ENCODE data around the gene PLCH2. TPM values are rescaled to one million over a fixed set of nuclear protein-coding genes. Genes with fewer than 3 reads are reported as not detected.

Gene PLCH2
- total and polyA plus RNA-seq, 4 donors: 2.1 to 7.9 (median 3.4) TPM

DNA sequence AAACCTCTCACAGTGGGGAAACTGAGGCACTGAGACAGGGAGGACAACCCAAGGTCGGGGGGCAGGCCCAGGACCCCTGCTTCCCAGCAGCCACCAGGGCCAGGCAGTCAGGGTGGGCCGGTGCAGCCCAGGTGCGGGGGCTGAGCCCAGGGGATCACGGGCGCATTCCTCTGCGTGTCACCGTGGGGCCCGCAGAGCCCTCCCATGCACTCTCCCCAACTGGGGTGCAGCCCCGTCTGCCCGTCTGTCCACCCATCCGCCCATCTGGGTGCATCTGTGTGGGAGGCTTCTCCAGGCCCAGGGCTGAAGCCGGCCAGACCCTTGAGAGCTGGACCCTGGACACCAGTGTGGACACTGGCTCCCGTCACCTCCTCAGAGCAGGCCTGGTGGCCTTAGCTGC lies 2.9 kb upstream of the PLCH2 start:
- H3K27me3 ChIP-seq (ENCODE audit: control insufficient read depth in 3 of 3, insufficient read depth in 3 of 3, low read length in 2 of 3): peaks cover 0 to 9% (median 0%) of the 10 kb centered on the region in 3 donors

DNA sequence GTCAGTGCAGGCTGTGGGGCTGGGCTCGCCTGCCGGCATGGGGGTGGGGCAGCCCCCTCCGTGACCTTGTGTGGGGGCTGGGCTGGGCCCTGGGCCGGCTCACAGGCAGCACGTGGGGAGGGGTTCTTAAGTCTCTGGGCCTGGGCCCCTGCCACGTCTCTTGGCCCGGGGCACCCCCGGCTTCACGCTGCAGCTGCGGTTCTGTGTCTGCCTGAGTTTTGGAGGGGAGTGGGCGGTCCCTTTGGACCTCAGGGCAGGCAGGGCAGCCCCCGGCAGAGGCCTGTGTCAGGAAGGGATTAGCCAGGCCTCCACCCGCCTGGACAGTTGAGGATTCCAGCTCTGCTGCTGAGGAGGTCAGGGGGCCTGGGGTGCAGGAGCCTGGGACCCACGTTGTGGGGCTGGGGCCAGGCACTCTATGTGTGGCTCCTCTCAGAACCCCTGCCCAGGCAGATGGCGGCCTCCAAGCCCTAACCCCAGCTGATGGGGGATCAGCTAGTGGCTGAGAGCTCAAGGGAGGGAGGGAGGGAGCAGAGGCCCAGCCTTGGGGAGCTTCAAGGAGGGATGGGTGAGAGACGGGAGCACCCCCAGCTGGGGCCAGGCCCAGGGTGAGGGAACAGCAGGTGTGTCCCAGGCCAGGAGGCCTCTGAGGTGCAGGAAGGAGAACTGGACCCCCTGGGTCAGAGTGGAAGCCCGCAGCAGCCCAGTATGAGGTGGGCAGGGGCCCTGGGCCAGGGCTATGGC lies 1.8 kb upstream of the PLCH2 start:
- WGBS, 2 donors: 54 to 64% methylated on average over 17 of the region's 17 CpGs

More for the DNA sequence above, 2.9 kb upstream of the PLCH2 start:
- 78 to 88% methylated on average over 7 to 13 of the region's 13 CpGs for WGBS, 2 donors
- Histone ChIP-seq H3K9ac (ENCODE audit: insufficient read depth in 1 of 2, low read length in 2 of 2) (no peak overlapping the region), H3K4me1 (ENCODE audit: control insufficient read depth in 5 of 5, insufficient read depth in 5 of 5, low read length in 5 of 5) (peaks cover 0 to 18% (median 0%) of the 10 kb centered on the region in 5 donors), H3K27ac (ENCODE audit: low read depth in 1 of 2, low read length in 1 of 2) (no peak overlapping the region), H3K36me3 (ENCODE audit: control insufficient read depth in 4 of 4, insufficient read depth in 4 of 4, low read length in 4 of 4) (no peaks in the 10 kb centered on the region), H3K9me3 (ENCODE audit: control insufficient read depth in 4 of 4, insufficient read depth in 3 of 4, low read length in 3 of 4) (no peaks in the 10 kb centered on the region), H3K4me3 (no peak overlapping the region)
- no peak for DNase-seq
- no peak for ATAC-seq (ENCODE audit: insufficient read depth, low FRiP score)
- TF ChIP-seq CTCF (IDR thresholded peaks at IDR 0.05; ENCODE audit: control extremely low read depth, extremely low read depth): no peak

GRCh38 chr1:2474933-2475371 lies 1.1 kb upstream of the PLCH2 start:
- DNase-seq: no peak
- peaks cover 0 to 5% (median 0%) of the 10 kb centered on the region in 3 donors for H3K27me3 ChIP-seq (ENCODE audit: control insufficient read depth in 3 of 3, insufficient read depth in 3 of 3, low read length in 2 of 3)

More for the DNA sequence above, 1.8 kb upstream of the PLCH2 start:
- no peaks in the 10 kb centered on the region for H3K9me3 ChIP-seq (ENCODE audit: control insufficient read depth in 4 of 4, insufficient read depth in 3 of 4, low read length in 3 of 4)
- peaks cover 0 to 9% (median 0%) of the 10 kb centered on the region in 3 donors for H3K27me3 ChIP-seq (ENCODE audit: control insufficient read depth in 3 of 3, insufficient read depth in 3 of 3, low read length in 2 of 3)
- H3K4me3 ChIP-seq: no peak overlapping the region
- H3K4me1 ChIP-seq (ENCODE audit: control insufficient read depth in 5 of 5, insufficient read depth in 5 of 5, low read length in 5 of 5): peaks cover 0 to 18% (median 0%) of the 10 kb centered on the region in 5 donors
- no peak for TF ChIP-seq CTCF (IDR thresholded peaks at IDR 0.05; ENCODE audit: control extremely low read depth, extremely low read depth)
- no peak overlapping the region for H3K9ac ChIP-seq (ENCODE audit: insufficient read depth in 1 of 2, low read length in 2 of 2)
- no peak overlapping the region for H3K27ac ChIP-seq (ENCODE audit: low read depth in 1 of 2, low read length in 1 of 2)
- no peak for ATAC-seq (ENCODE audit: insufficient read depth, low FRiP score)
- DNase-seq: peak in 1 of 3 donors; percentile 22
- no peaks in the 10 kb centered on the region for H3K36me3 ChIP-seq (ENCODE audit: control insufficient read depth in 4 of 4, insufficient read depth in 4 of 4, low read length in 4 of 4)

More at GRCh38 chr1:2474933-2475371, 1.1 kb upstream of the PLCH2 start:
- Histone ChIP-seq H3K4me1 (ENCODE audit: control insufficient read depth in 5 of 5, insufficient read depth in 5 of 5, low read length in 5 of 5) (peaks cover 0 to 15% (median 0%) of the 10 kb centered on the region in 5 donors), H3K36me3 (ENCODE audit: control insufficient read depth in 4 of 4, insufficient read depth in 4 of 4, low read length in 4 of 4) (no peaks in the 10 kb centered on the region), H3K9ac (ENCODE audit: insufficient read depth in 1 of 2, low read length in 2 of 2) (no peak overlapping the region), H3K4me3 (no peak overlapping the region), H3K27ac (ENCODE audit: low read depth in 1 of 2, low read length in 1 of 2) (no peak overlapping the region), H3K9me3 (ENCODE audit: control insufficient read depth in 4 of 4, insufficient read depth in 3 of 4, low read length in 3 of 4) (no peaks in the 10 kb centered on the region)
- no peak for TF ChIP-seq CTCF (IDR thresholded peaks at IDR 0.05; ENCODE audit: control extremely low read depth, extremely low read depth)
- WGBS, 2 donors: 64 to 80% methylated on average over 13 of the region's 13 CpGs
- ATAC-seq (ENCODE audit: insufficient read depth, low FRiP score): no peak
